GM12878 (cell line): Measurements from ENCODE around the gene RPSA.

Experiments used
- CTCF ChIP-seq, 3 experiments: IDR thresholded peaks in 2 of 3; conservative IDR thresholded peaks in 1 of 3; 2 replicates each; pipeline ENCODE4 v1.5.1; 2011; ENCODE audit warnings: low read depth in 3 of 3, low read length in 3 of 3, mild to moderate bottlenecking in 3 of 3, control low read depth in 2 of 3, moderate library complexity in 2 of 3, inconsistent platforms in 1 of 3, mixed read lengths in 1 of 3; ENCODE audit not compliant: control insufficient read depth in 2 of 3, insufficient read depth in 1 of 3; ENCODE audit errors: extremely low read depth in 1 of 3
- EZH2 ChIP-seq: IDR thresholded peaks from 2 replicates; pipeline ENCODE4 v1.6.1; 2012; ENCODE audit warnings: low read depth, mild to moderate bottlenecking, control low read depth, inconsistent platforms, low read length, borderline replicate concordance; ENCODE audit not compliant: control insufficient read depth
- HSF1 ChIP-seq: fragments of 150-350 bp; IDR thresholded peaks from 2 replicates; pipeline ENCODE4 v1.6.1; 2014; ENCODE audit warnings: mild to moderate bottlenecking, low read depth, low read length
- YY1 ChIP-seq: IDR thresholded peaks from 2 replicates; pipeline ENCODE4 v1.6.1; 2011; ENCODE audit warnings: low read depth, mild to moderate bottlenecking, low read length

- TF ChIP-seq HSF1 (no peak), CTCF (IDR thresholded peaks at IDR 0.05 in 2 of 3, conservative IDR thresholded peaks at IDR 0.05 in 1 of 3; ENCODE audit: control insufficient read depth in 2 of 3, extremely low read depth in 1 of 3, insufficient read depth in 1 of 3, low read depth in 3 of 3, low read length in 3 of 3) (no peak), YY1 (no peak), EZH2 (no peak)
Observed at GRCh38 chr3:39427506-39427905, 21.0 kb downstream of the RPSA start.
